GM12878 (cell line): Measurements from ENCODE around the gene AVL9. TPM values are rescaled to one million over a fixed set of nuclear protein-coding genes. Genes with fewer than 3 reads are reported as not detected.

ENCODE experiments used
- ATF7 ChIP-seq: fragments of 450-650 bp; IDR thresholded peaks from 2 replicates; pipeline ENCODE4 v1.6.1; 2016; ENCODE audit warnings: low read depth, mild to moderate bottlenecking
- BACH1 ChIP-seq: fragments of 450-650 bp; IDR thresholded peaks from 2 replicates; pipeline ENCODE4 v1.6.1; 2017; ENCODE audit warnings: mild to moderate bottlenecking, borderline replicate concordance
- BCL11A ChIP-seq: IDR thresholded peaks from 2 replicates; pipeline ENCODE4 v1.6.1; 2011; ENCODE audit warnings: low read depth, low read length
- CBX3 ChIP-seq: fragments of 200-600 bp; sonication (generic); IDR thresholded peaks from 2 replicates; pipeline ENCODE4 v1.6.1; 2016; ENCODE audit warnings: low read depth, borderline replicate concordance
- ELK1 ChIP-seq: IDR thresholded peaks from 2 replicates; pipeline ENCODE4 v1.6.1; 2012; ENCODE audit warnings: low read depth, low read length, improper control_type of control experiment
- IKZF1 ChIP-seq: fragments of 450-650 bp; conservative IDR thresholded peaks from 2 replicates; pipeline ENCODE4 v1.6.1; 2017; ENCODE audit warnings: antibody characterized with exemption, mild to moderate bottlenecking
- NKRF ChIP-seq: fragments of 450-650 bp; conservative IDR thresholded peaks from 2 replicates; pipeline ENCODE4 v1.6.1; 2017; ENCODE audit warnings: mild to moderate bottlenecking, moderate library complexity
- RAD51 ChIP-seq: fragments of 450-650 bp; IDR thresholded peaks from 2 replicates; pipeline ENCODE4 v1.6.1; 2016; ENCODE audit warnings: moderate library complexity, mild to moderate bottlenecking, inconsistent platforms
- SIN3A ChIP-seq: IDR thresholded peaks from 2 replicates; pipeline ENCODE4 v1.6.1; 2012; ENCODE audit warnings: low read depth, low read length, improper control_type of control experiment
- ZNF687 ChIP-seq: fragments of 450-650 bp; IDR thresholded peaks from 2 replicates; pipeline ENCODE4 v1.6.1; 2017; ENCODE audit warnings: mild to moderate bottlenecking, moderate library complexity
- polyA plus RNA-seq, 11 experiments: library from polyadenylated mRNA; depleted of rRNA in 4 of 11; unstranded in 6 of 11; stranded (reverse) in 5 of 11; fragments of >200 nt; fragmentation: Nextera tagmentation in 4 of 11; fragmentation: Illumina TruSeq in 1 of 11; extraction: Ambion mirVana in 4 of 11; extraction: Trizol in 1 of 11; gene quantifications; 1 replicate in 1 of 11; 2 replicates in 10 of 11; pipeline versions ENCODE4 v1.2.1 to v1.2.3, GENCODE V29; 2011 to 2016; ENCODE audit warnings: inconsistent platforms in 2 of 11, missing spikeins in 2 of 11, low read depth in 1 of 11
- total RNA-seq, 4 experiments: library from RNA; depleted of rRNA in 3 of 4; stranded (reverse); fragments of >200 nt in 3 of 4; fragmentation: Illumina TruSeq in 1 of 4; extraction: Trizol in 1 of 4; gene quantifications; 2 replicates each; pipeline versions ENCODE4 v1.2.1 to v1.2.3, GENCODE V29; 2013 to 2021
- TF ChIP-seq, protein P1 (sequence below): IDR thresholded peaks from 2 replicates; pipeline ENCODE4 v1.6.1; 2012; ENCODE audit warnings: low read length, inconsistent platforms
- TF ChIP-seq, protein P2 (sequence below): IDR thresholded peaks from 2 replicates; pipeline ENCODE4 v1.6.1; 2012; ENCODE audit warnings: low read depth, low read length, improper control_type of control experiment
- TF ChIP-seq, protein P3 (sequence below): fragments of 450-650 bp; IDR thresholded peaks from 2 replicates; pipeline ENCODE4 v1.6.1; 2017; ENCODE audit warnings: borderline replicate concordance
- TF ChIP-seq, protein P4 (sequence below): IDR thresholded peaks from 2 replicates; pipeline ENCODE4 v1.6.1; 2011; ENCODE audit warnings: borderline replicate concordance, low read depth, mild to moderate bottlenecking, moderate library complexity, mixed read lengths, low read length; ENCODE audit not compliant: insufficient read depth; ENCODE audit errors: extremely low read length

Gene AVL9
- total and polyA plus RNA-seq, 10 of the 15 experiments (the other 5 are each of a cell fraction or from before 2014, with no cell fraction given): 4.5 to 41.6 (median 20.1) TPM

DNA sequence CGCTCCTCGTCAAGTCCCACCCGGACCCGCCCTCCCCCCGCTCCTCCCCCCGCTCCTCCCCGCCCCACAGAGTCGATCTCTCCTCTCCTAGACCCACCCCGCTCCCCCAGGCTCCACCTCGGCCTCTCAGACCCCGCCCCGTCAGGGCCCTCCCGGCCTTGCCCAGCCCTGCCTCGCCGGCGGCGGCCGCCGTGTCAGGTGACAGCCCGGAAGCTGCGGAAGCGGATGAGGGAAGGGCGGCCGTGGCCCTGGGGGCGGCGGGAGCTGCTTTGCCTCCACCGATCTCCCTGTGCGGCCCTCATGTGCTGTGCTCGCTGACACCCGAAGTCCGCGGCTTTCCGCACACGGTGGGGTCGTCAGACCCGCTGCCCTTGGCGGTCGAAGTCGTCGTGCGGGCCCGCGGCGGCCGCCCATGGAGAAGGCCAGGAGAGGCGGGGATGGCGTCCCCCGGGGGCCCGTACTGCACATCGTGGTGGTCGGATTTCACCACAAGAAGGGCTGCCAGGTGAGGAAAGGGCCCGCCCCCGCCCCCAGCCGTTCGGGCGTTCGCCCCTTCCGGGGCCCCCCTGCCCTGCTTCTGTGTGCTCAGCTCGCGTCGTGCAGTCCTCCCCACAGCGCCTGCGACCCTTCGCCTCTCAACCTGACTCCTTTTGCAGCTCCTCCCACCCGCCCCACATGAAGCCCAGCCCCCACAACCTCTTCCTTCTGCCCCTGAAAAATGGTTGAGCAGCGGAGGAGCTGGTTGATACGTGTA, at the start of gene AVL9 (continued):
- TF ChIP-seq IKZF1: peak; percentile 88
- 0 out of 2 replicates have a peak, but pooled peaks have one; percentile 33 for TF ChIP-seq ZNF687
- no peak for TF ChIP-seq BCL11A
- TF ChIP-seq, protein P1, sequence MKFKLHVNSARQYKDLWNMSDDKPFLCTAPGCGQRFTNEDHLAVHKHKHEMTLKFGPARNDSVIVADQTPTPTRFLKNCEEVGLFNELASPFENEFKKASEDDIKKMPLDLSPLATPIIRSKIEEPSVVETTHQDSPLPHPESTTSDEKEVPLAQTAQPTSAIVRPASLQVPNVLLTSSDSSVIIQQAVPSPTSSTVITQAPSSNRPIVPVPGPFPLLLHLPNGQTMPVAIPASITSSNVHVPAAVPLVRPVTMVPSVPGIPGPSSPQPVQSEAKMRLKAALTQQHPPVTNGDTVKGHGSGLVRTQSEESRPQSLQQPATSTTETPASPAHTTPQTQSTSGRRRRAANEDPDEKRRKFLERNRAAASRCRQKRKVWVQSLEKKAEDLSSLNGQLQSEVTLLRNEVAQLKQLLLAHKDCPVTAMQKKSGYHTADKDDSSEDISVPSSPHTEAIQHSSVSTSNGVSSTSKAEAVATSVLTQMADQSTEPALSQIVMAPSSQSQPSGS: no peak
- TF ChIP-seq, protein P2, sequence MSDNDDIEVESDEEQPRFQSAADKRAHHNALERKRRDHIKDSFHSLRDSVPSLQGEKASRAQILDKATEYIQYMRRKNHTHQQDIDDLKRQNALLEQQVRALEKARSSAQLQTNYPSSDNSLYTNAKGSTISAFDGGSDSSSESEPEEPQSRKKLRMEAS: no peak
- TF ChIP-seq SIN3A: no peak
- TF ChIP-seq, protein P3, sequence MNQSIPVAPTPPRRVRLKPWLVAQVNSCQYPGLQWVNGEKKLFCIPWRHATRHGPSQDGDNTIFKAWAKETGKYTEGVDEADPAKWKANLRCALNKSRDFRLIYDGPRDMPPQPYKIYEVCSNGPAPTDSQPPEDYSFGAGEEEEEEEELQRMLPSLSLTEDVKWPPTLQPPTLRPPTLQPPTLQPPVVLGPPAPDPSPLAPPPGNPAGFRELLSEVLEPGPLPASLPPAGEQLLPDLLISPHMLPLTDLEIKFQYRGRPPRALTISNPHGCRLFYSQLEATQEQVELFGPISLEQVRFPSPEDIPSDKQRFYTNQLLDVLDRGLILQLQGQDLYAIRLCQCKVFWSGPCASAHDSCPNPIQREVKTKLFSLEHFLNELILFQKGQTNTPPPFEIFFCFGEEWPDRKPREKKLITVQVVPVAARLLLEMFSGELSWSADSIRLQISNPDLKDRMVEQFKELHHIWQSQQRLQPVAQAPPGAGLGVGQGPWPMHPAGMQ: no peak
- TF ChIP-seq ELK1: peak; percentile 76
- peak; percentile 90 for TF ChIP-seq NKRF
- TF ChIP-seq ATF7: no peak
- TF ChIP-seq CBX3: no peak
- TF ChIP-seq BACH1: peak; percentile 83
- peak; percentile 51; the same call in 1 of the 2 replicates for TF ChIP-seq RAD51
- TF ChIP-seq, protein P4, sequence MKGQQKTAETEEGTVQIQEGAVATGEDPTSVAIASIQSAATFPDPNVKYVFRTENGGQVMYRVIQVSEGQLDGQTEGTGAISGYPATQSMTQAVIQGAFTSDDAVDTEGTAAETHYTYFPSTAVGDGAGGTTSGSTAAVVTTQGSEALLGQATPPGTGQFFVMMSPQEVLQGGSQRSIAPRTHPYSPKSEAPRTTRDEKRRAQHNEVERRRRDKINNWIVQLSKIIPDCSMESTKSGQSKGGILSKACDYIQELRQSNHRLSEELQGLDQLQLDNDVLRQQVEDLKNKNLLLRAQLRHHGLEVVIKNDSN: peak; percentile 88
